Bronchial epithelial cell (primary cell): ENCODE results near the gene OTOA. TPM values are rescaled to one million over a fixed set of nuclear protein-coding genes. Genes with fewer than 3 reads are reported as not detected.
A peak's percentile ranks its signal among the peaks of the same experiment; 100 is the strongest.

ENCODE experiments used
- DNase-seq: peaks from one replicate; pipeline ENCODE4 v3.0.0-alpha.2; 2010; ENCODE audit warnings: low read depth
- FAIRE-seq: peaks from 2 replicates; lab custom pipeline; 2011; peaks lifted over from hg19 to GRCh38; lab: Jason Lieb, UNC
- H3K27me3 ChIP-seq: 2 replicates; pipeline ENCODE4 v1.5.1; 2011; ENCODE audit warnings: low read length; ENCODE audit not compliant: control insufficient read depth, insufficient read depth
- H3K36me3 ChIP-seq: 2 replicates; pipeline ENCODE4 v1.5.1; 2011; ENCODE audit warnings: low read length; ENCODE audit not compliant: control insufficient read depth, insufficient read depth
- H3K4me3 ChIP-seq: 2 replicates; pipeline ENCODE4 v1.5.1; 2011; ENCODE audit warnings: mild to moderate bottlenecking, low read depth, low read length, control low read depth
- total RNA-seq: library from RNA; depleted of rRNA; stranded (reverse); fragments of >200 nt; gene quantifications from 2 replicates; pipeline ENCODE4 v1.2.1, GENCODE V29; 2014
- TF ChIP-seq, protein P1 (sequence below): IDR thresholded peaks from 2 replicates; pipeline ENCODE4 v1.5.1; 2011; ENCODE audit warnings: mild to moderate bottlenecking, moderate library complexity, low read length, control low read depth, inconsistent platforms; ENCODE audit not compliant: insufficient read depth, severe bottlenecking

The OTOA gene
- total RNA-seq, 1 donor from 2014 or later: not detected

DNA sequence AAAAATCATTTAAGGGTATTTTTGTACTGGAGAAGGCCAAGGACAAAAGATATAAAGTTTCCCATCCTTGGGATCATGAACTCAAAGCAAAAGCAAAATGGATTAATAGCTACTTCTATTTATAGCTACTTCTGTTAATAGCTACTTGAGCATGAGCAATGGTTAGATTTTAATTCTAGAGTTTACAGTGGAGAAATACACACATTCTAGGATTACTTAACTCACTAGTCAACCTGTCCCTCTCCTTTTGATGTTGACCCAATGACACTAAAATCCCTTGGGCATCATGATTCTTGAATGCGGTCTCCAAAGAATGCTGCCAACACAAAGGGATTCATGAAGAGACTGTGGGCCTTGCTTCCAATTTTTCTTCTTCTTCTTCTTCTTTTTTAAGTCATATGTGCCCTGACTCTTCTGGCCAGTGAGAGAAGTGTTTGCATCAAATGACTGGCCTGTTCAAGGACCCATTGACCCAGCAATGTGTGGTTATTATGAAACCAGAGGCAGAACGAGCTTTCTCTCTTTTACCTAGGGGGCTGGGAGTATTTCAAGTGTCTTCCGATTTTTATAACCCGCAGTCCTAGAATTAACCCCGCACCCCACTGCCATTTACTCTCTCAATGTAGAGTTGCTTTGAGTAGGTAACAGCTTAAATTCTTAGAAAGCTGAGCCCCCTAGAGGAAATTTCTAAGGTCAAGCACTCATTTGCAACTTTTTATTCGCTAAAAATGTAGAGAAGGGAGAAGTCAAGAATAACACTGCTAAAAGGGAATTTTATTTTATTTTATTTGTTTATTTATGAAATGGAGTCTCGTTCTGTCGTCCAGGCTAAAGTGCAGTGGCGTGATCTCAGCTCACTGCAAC lies 34.6 kb downstream of the OTOA start:
- Histone ChIP-seq H3K36me3 (no peaks in the 10 kb centered on the region), H3K4me3 (no peak overlapping the region), H3K27me3 (no peaks in the 10 kb centered on the region)
- FAIRE-seq: no peak
- no peak for DNase-seq
- TF ChIP-seq, protein P1, sequence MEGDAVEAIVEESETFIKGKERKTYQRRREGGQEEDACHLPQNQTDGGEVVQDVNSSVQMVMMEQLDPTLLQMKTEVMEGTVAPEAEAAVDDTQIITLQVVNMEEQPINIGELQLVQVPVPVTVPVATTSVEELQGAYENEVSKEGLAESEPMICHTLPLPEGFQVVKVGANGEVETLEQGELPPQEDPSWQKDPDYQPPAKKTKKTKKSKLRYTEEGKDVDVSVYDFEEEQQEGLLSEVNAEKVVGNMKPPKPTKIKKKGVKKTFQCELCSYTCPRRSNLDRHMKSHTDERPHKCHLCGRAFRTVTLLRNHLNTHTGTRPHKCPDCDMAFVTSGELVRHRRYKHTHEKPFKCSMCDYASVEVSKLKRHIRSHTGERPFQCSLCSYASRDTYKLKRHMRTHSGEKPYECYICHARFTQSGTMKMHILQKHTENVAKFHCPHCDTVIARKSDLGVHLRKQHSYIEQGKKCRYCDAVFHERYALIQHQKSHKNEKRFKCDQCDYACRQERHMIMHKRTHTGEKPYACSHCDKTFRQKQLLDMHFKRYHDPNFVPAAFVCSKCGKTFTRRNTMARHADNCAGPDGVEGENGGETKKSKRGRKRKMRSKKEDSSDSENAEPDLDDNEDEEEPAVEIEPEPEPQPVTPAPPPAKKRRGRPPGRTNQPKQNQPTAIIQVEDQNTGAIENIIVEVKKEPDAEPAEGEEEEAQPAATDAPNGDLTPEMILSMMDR: no peak

DNA sequence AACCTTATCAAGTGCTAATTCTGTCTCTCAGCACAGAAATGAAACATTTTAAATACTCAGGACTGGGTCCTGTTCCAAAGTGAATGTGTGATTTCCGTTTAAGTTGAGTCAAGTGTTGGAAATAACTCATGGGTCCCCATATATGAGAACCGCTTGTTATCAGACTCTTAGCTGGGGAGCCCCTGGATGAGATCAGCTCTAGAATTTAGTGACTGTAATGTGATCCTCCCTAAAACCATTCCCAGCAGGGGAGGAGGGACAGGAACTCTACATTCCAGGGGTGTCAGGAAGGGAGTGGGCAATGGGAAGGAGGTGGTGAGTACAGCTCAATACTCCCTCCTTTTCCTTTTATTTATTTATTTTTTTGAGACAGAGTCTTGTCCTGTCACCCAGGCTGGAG lies 37.5 kb downstream of the OTOA start:
- Histone ChIP-seq H3K27me3 (no peaks in the 10 kb centered on the region), H3K36me3 (no peaks in the 10 kb centered on the region), H3K4me3 (no peak overlapping the region)
- TF ChIP-seq, protein P1: no peak
- DNase-seq (no peak), FAIRE-seq (no peak)

DNA sequence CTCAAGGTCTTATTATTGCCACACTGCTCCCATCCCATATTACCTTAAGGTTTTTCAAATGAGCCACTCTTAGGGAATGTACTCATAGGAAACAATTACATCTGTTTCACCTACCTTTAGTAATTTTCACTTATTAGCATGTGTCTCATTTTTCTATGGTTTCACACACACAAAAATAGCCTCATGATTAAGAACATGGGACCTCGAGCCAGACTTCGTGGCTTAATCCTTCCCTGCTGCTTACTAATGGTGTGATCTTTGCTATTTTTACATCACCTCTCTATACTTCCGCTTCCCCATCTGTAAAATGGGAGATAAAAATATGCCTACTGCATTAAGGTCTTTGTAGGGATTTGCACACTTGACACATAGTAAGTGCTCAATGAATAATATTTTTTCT lies 38.5 kb downstream of the OTOA start:
- FAIRE-seq: no peak
- TF ChIP-seq, protein P1: no peak
- Histone ChIP-seq H3K27me3 (no peaks in the 10 kb centered on the region), H3K36me3 (no peaks in the 10 kb centered on the region), H3K4me3 (no peak overlapping the region)
- DNase-seq: no peak

DNA sequence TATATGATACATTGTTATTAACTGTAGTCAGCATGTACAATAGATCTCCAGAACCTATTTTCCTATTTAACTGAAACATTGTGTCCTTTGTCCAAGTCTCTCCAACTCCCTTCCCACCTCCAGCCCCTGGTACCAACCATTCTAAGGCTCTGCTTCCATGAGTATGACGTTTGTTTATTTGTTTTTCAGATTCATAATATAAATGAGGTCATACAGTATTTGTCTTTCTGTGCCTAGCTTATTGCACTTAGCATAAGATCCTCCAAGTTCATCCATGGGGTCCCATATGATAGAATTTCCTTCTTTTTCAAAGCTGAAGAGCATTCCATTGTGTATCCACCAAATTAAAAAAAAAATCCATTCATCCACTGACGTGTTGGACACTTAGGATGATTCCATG lies 39.4 kb downstream of the OTOA start:
- Histone ChIP-seq H3K4me3 (no peak overlapping the region), H3K27me3 (no peaks in the 10 kb centered on the region), H3K36me3 (no peaks in the 10 kb centered on the region)
- FAIRE-seq (no peak), DNase-seq (no peak)
- TF ChIP-seq, protein P1: no peak

DNA sequence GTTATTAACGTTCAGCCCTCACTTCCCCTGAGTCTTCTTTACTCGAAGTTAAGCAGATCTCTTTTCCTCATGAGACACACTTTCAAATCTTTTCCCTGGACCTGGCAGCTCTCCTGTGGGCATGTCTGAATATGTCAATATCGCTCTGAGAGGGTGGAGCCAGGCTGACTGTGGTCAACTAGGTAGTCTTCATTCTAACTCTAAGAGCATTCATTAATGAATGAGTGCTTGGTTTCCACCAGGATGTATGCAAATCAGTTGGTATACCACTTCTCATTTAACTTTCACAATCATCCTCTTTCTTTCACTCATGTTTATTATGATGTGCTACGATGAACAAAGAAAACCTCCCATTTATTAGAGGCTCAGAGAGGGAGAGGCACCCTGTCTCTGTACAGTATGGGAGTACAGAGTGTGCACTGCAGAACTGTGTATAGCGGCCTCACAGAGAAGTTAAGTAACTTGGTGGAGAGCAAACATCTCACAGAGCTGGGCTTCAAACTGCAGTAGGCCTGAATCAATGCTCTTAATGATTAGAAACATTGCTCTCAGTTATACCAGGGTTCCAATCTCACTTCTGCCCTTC lies 39.9 kb downstream of the OTOA start:
- no peaks in the 10 kb centered on the region for H3K36me3 ChIP-seq
- no peaks in the 10 kb centered on the region for H3K27me3 ChIP-seq
- TF ChIP-seq, protein P1: no peak
- no peak overlapping the region for H3K4me3 ChIP-seq
- FAIRE-seq (peak; percentile 52), DNase-seq (peak; percentile 75)
